PC-9 (cell line): ENCODE data around the gene NHEJ1.

Source experiments
- EZH2 ChIP-seq: fragments of 200-600 bp; sonication (generic); IDR thresholded peaks from 2 replicates; pipeline ENCODE4 v1.8.0; 2017; ENCODE audit warnings: antibody characterized with exemption, low read depth
- TF ChIP-seq, protein P1 (sequence below): fragments of 200-600 bp; sonication (generic); conservative IDR thresholded peaks from 2 replicates; pipeline ENCODE4 v1.6.1; 2017; ENCODE audit warnings: mixed run types, antibody characterized with exemption, mild to moderate bottlenecking, moderate library complexity

DNA sequence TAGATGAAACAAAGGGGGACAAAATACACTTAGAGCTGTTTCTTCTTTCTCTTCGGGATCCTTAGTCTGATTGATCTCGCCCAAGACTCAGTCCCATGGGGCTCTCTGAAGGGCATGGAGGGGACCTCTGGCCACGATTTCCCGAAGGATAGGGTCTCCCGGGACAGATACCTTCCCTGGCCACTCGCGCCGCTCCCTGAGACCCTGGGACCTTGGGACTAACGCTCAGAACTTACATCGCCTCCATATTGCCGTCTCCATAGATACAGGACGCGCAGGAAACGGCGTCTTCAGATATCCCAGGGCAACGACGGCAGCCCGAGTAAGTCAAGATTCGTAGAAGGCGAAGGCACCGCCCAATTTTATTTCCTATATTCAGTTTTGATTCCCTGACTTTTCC, 119.4 kb downstream of the NHEJ1 start, which contains the start of gene CFAP65:
- TF ChIP-seq, protein P1, sequence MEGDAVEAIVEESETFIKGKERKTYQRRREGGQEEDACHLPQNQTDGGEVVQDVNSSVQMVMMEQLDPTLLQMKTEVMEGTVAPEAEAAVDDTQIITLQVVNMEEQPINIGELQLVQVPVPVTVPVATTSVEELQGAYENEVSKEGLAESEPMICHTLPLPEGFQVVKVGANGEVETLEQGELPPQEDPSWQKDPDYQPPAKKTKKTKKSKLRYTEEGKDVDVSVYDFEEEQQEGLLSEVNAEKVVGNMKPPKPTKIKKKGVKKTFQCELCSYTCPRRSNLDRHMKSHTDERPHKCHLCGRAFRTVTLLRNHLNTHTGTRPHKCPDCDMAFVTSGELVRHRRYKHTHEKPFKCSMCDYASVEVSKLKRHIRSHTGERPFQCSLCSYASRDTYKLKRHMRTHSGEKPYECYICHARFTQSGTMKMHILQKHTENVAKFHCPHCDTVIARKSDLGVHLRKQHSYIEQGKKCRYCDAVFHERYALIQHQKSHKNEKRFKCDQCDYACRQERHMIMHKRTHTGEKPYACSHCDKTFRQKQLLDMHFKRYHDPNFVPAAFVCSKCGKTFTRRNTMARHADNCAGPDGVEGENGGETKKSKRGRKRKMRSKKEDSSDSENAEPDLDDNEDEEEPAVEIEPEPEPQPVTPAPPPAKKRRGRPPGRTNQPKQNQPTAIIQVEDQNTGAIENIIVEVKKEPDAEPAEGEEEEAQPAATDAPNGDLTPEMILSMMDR, result no peak
- no peak for TF ChIP-seq EZH2
